Adipocyte (in vitro differentiated cells): ENCODE results near the gene GRIFIN.

Experiments used
- DNase-seq: peaks from one replicate; pipeline ENCODE4 v3.0.0-alpha.2; 2015; ENCODE audit warnings: low read depth
- H3K27me3 ChIP-seq: replicated peaks from 2 replicates; pipeline ENCODE4 v1.7.0; 2013; ENCODE audit warnings: mild to moderate bottlenecking, low read length, moderate library complexity; ENCODE audit not compliant: control insufficient read depth, insufficient read depth
- H3K36me3 ChIP-seq: 2 replicates; pipeline ENCODE4 v1.7.0; 2013; ENCODE audit warnings: low read length, mild to moderate bottlenecking, moderate library complexity; ENCODE audit not compliant: control insufficient read depth, insufficient read depth, severe bottlenecking
- H3K4me1 ChIP-seq: 2 replicates; pipeline ENCODE4 v1.7.0; 2013; ENCODE audit warnings: mild to moderate bottlenecking, low read length, moderate library complexity; ENCODE audit not compliant: control insufficient read depth, insufficient read depth
- H3K4me3 ChIP-seq: 2 replicates; pipeline ENCODE4 v1.7.0; 2013; ENCODE audit warnings: mild to moderate bottlenecking, low read length, moderate library complexity
- H3K9ac ChIP-seq: 2 replicates; pipeline ENCODE4 v1.7.0; 2013; ENCODE audit warnings: mild to moderate bottlenecking, low read length, moderate library complexity
- H3K9me3 ChIP-seq: 2 replicates; pipeline ENCODE4 v1.7.0; 2013; ENCODE audit warnings: mild to moderate bottlenecking, low read length, moderate library complexity; ENCODE audit not compliant: control insufficient read depth

The GRIFIN gene

GRCh38 chr7:2476298-2476697 is at the start of gene GRIFIN:
TSS of gene GRIFIN (minus strand) at chr7:2476398. CDS start at chr7:2476383, 15 bp downstream.
- Histone ChIP-seq H3K27me3 (peaks cover 13% of the 10 kb centered on the region), H3K9me3 (no peaks in the 10 kb centered on the region), H3K4me3 (no peak within 1 kb of the TSS), H3K9ac (no peak within 1 kb of the TSS), H3K36me3 (no peaks in the 10 kb centered on the region), H3K4me1 (peaks cover 22% of the 10 kb centered on the region)
- no peak for DNase-seq

DNA sequence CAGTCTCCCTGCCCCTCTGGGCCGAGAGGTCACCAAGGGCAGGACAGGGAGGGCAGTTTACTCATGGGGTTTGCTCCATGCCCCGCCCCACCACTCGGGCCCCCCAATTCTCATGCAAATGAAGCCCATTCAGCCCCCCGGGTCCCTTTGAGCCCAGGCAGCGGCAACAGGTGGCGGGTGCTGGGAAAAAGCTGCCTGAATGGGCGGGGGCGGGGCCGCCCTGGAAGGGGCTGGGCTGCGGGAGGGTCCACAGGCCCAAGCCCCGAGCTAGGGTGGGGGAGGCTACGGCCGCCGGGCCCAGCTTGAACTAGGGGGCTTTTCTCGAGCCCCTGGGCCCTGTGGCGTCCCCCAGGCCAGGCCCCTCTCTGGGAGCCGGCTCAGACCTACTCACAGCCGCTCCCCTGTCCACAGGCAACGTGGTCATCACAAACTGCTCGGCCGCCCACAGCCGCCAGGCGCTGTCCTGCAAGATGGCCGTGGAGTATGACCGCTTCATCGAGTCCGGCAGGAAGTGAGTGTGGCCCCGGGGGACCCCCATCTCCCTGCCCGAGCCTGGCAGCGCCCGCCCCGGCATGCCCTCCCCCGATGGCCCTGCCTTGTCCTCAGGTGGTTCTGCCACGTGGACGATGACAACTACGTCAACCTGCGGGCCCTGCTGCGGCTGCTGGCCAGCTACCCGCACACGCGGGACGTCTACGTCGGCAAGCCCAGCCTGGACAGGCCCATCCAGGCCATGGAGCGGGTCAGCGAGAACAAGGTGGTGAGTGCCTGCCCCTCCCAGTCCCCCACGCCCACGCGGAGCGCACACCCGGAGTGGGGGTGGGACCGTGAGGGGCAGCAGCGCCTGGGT is 48.8 kb upstream of the GRIFIN start:
- peaks cover 4% of the 10 kb centered on the region for H3K36me3 ChIP-seq
- H3K27me3 ChIP-seq = no peaks in the 10 kb centered on the region
- H3K4me1 ChIP-seq = peaks cover 65% of the 10 kb centered on the region
- DNase-seq = no peak
- no peak overlapping the region for H3K9ac ChIP-seq
- no peak overlapping the region for H3K4me3 ChIP-seq
- no peaks in the 10 kb centered on the region for H3K9me3 ChIP-seq

GRCh38 chr7:2523941-2524807 is 48.0 kb upstream of the GRIFIN start:
- Histone ChIP-seq H3K27me3 (no peaks in the 10 kb centered on the region), H3K9ac (peak overlapping the region; percentile 61), H3K9me3 (no peaks in the 10 kb centered on the region), H3K36me3 (peaks cover 4% of the 10 kb centered on the region), H3K4me1 (peaks cover 57% of the 10 kb centered on the region), H3K4me3 (peak overlapping the region; percentile 12)
- DNase-seq = peak; percentile 79

- Histone ChIP-seq H3K36me3 (peaks cover 4% of the 10 kb centered on the region), H3K4me3 (peak overlapping the region; percentile 12), H3K27me3 (no peaks in the 10 kb centered on the region), H3K9ac (peak overlapping the region; percentile 61), H3K9me3 (no peaks in the 10 kb centered on the region), H3K4me1 (peaks cover 55% of the 10 kb centered on the region)
- no peak for DNase-seq
Measured at GRCh38 chr7:2523461-2523936, 47.3 kb upstream of the GRIFIN start.

DNA sequence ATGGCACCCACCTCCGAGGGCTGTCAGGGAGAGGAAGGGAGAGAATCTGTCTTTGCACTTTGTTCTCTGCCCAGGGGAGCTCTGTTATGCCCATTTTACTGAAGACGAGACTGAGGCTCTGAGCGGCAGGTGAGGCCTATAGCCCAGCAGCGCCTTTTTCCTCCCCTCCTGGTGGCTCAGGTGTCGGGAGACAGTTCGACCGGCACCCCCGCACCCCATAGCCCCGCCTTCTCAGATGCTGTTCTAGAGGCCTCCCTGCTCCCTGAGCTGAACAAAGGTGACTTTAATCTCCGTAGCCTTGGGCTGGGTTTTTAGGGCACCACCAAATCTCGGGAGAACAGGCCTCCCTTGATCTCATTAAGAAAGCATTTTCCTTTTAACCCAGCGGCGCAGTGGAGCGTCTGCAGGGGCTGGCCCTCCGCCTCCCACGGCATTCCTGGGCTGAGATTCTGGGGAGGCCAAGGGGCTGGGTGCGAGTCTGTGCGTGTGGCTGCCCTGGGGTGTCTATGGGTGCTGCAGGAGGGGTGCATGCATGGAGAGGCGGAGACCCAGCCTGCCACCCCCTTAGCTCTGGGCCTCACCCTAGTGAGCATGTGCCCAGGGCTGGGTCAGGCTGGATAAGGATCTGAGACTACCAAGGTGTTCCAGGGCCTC is 46.7 kb upstream of the GRIFIN start:
- Histone ChIP-seq H3K27me3 (no peaks in the 10 kb centered on the region), H3K36me3 (peaks cover 4% of the 10 kb centered on the region), H3K9ac (peak overlapping the region; percentile 61), H3K9me3 (no peaks in the 10 kb centered on the region), H3K4me1 (peaks cover 55% of the 10 kb centered on the region), H3K4me3 (peak overlapping the region; percentile 12)
- DNase-seq = peak; percentile 68

DNA sequence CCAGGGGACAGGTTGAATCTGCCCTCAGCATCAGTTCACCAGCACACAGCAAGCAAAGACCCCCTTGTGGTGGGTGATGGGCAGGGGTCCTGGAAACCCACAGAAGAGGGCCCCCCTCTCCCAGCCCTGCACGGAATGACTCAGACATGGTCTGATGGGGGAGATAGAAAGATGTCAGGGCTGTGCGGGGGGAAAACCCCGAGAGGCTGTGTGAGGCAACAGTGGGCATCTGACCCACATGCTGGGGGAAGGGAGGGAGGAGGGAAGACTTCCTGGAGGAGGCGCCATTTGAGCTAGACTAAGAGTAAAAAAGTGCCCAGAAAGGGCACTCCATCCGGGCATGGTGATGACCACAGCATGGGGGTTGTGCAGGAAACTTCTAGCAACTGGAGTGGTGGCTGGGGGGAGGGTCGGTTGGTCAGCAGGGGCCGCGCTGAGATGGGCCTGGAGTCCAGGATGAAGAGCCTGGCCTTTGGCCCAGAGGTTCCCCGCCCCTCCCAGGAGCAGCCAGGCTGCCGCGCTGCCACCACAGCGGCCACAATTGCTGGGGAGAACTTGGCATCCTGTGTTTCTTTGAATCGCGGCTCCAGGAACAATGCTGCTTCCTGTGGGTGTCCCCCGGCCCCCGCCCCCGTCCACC is 45.9 kb upstream of the GRIFIN start:
- Histone ChIP-seq H3K36me3 (peaks cover 4% of the 10 kb centered on the region), H3K4me3 (peak overlapping the region; percentile 58), H3K9ac (peak overlapping the region; percentile 29), H3K9me3 (no peaks in the 10 kb centered on the region), H3K27me3 (no peaks in the 10 kb centered on the region), H3K4me1 (peaks cover 56% of the 10 kb centered on the region)
- DNase-seq = no peak

DNA sequence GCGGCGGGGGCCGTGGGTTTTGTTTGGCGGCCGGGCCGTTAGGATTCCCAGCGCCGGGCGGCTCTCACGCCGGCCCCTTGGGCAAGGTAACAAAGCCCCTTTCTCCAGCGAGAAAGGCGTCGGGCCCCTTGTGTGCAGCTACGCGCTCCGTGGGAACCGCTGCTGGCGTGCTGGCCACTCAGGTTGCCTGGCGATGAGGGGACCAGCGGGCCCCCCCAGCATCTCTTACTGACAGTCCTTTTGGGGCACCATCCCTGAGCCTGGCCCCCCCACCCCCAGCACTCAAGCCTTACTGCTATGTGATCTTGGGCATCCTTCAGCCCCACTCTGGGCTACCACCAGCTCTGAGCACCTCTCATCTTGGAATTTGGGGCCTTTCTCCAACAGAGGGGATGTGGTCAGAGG is 45.1 kb upstream of the GRIFIN start:
- Histone ChIP-seq H3K9ac (peak overlapping the region; percentile 29), H3K9me3 (no peaks in the 10 kb centered on the region), H3K4me1 (peaks cover 63% of the 10 kb centered on the region), H3K27me3 (no peaks in the 10 kb centered on the region), H3K36me3 (peaks cover 2% of the 10 kb centered on the region), H3K4me3 (peak overlapping the region; percentile 58)
- DNase-seq = no peak

GRCh38 chr7:2520761-2521290 is 44.6 kb upstream of the GRIFIN start:
- H3K4me1 ChIP-seq = peaks cover 67% of the 10 kb centered on the region
- no peaks in the 10 kb centered on the region for H3K27me3 ChIP-seq
- DNase-seq = peak; percentile 46
- H3K36me3 ChIP-seq = no peaks in the 10 kb centered on the region
- peak overlapping the region; percentile 47 for H3K9ac ChIP-seq
- no peaks in the 10 kb centered on the region for H3K9me3 ChIP-seq
- H3K4me3 ChIP-seq = peak overlapping the region; percentile 76

GRCh38 chr7:2520131-2520760 is 44.0 kb upstream of the GRIFIN start:
- Histone ChIP-seq H3K36me3 (no peaks in the 10 kb centered on the region), H3K4me3 (peak overlapping the region; percentile 76), H3K27me3 (no peaks in the 10 kb centered on the region), H3K4me1 (peaks cover 67% of the 10 kb centered on the region), H3K9me3 (no peaks in the 10 kb centered on the region), H3K9ac (peak overlapping the region; percentile 47)
- peak; percentile 47 for DNase-seq
